ENCODE data around the gene TH.

- peak; percentile 98 for TF ChIP-seq CTCF (IDR thresholded peaks at IDR 0.05; ENCODE audit: low read depth, low read length, poor library complexity, severe bottlenecking)
- no peak for TF ChIP-seq EZH2phosphoT487 (IDR thresholded peaks at IDR 0.05; ENCODE audit: borderline replicate concordance, low read length)
Measured at GRCh38 chr11:2194877-2195755, 23.5 kb upstream of the TH start.

Data from DOHH2 (cell line).